ENCODE measurements around the gene PRDM11. TPM values are rescaled to one million over a fixed set of nuclear protein-coding genes. Genes with fewer than 3 reads are reported as not detected.

PRDM11 gene
- total and polyA plus RNA-seq, 4 donors: 0.64 to 6.9 (median 2.8) TPM

- H3K9ac ChIP-seq (ENCODE audit: low read depth in 1 of 2, low read length in 2 of 2): no peak overlapping the region
- no peak overlapping the region for H3K4me3 ChIP-seq (ENCODE audit: low read depth in 1 of 3, low read length in 3 of 3)
- H3K4me1 ChIP-seq (ENCODE audit: control insufficient read depth in 4 of 4, insufficient read depth in 4 of 4, low read length in 3 of 4): no peaks in the 10 kb centered on the region
- no peaks in the 10 kb centered on the region for H3K27me3 ChIP-seq (ENCODE audit: control insufficient read depth in 4 of 4, insufficient read depth in 4 of 4, low read length in 3 of 4)
- H3K9me3 ChIP-seq (ENCODE audit: control insufficient read depth in 4 of 4, low read length in 3 of 4): no peaks in the 10 kb centered on the region
- H3K27ac ChIP-seq (ENCODE audit: low read depth in 1 of 2, low read length in 2 of 2): no peak overlapping the region
- TF ChIP-seq RXRA (IDR thresholded peaks at IDR 0.05) (no peak), FOXA2 (IDR thresholded peaks at IDR 0.05) (no peak), FOXA1 (IDR thresholded peaks at IDR 0.05) (no peak), GABPA (IDR thresholded peaks at IDR 0.05 in 1 of 2, conservative IDR thresholded peaks at IDR 0.05 in 1 of 2) (no peak)
- H3K36me3 ChIP-seq (ENCODE audit: control insufficient read depth in 4 of 4, insufficient read depth in 3 of 4, low read depth in 1 of 4, low read length in 3 of 4): no peaks in the 10 kb centered on the region
- 49% methylated on average over 4 of the region's 4 CpGs for WGBS
- no peak for DNase-seq (ENCODE audit: low spot score)
Observed at GRCh38 chr11:45262900-45263299, 116.5 kb downstream of the PRDM11 start.

- H3K9ac ChIP-seq (ENCODE audit: low read depth in 1 of 2, low read length in 2 of 2): no peak overlapping the region
- no peaks in the 10 kb centered on the region for H3K4me1 ChIP-seq (ENCODE audit: control insufficient read depth in 4 of 4, insufficient read depth in 4 of 4, low read length in 3 of 4)
- no peak overlapping the region for H3K27ac ChIP-seq (ENCODE audit: low read depth in 1 of 2, low read length in 2 of 2)
- H3K36me3 ChIP-seq (ENCODE audit: control insufficient read depth in 4 of 4, insufficient read depth in 3 of 4, low read depth in 1 of 4, low read length in 3 of 4): no peaks in the 10 kb centered on the region
- TF ChIP-seq HNF4G (IDR thresholded peaks at IDR 0.05) (no peak), REST (IDR thresholded peaks at IDR 0.05) (no peak), YY1 (IDR thresholded peaks at IDR 0.05) (no peak), ATF3 (IDR thresholded peaks at IDR 0.05) (no peak), NR2F2 (IDR thresholded peaks at IDR 0.05) (no peak), FOXA2 (IDR thresholded peaks at IDR 0.05) (no peak), SP1 (IDR thresholded peaks at IDR 0.05) (no peak), CTCF (IDR thresholded peaks at IDR 0.05; ENCODE audit: low read depth, low read length, missing input control) (no peak)
- 90% methylated on average over 3 of the region's 3 CpGs for WGBS
- H3K9me3 ChIP-seq (ENCODE audit: control insufficient read depth in 4 of 4, low read length in 3 of 4): no peaks in the 10 kb centered on the region
- peaks cover 0 to 4% (median 0%) of the 10 kb centered on the region in 4 donors for H3K27me3 ChIP-seq (ENCODE audit: control insufficient read depth in 4 of 4, insufficient read depth in 4 of 4, low read length in 3 of 4)
- no peak for DNase-seq (ENCODE audit: low spot score)
- H3K4me3 ChIP-seq (ENCODE audit: low read depth in 1 of 3, low read length in 3 of 3): no peak overlapping the region
Observed at GRCh38 chr11:45263773-45264172, 117.3 kb downstream of the PRDM11 start.

- H3K9ac ChIP-seq (ENCODE audit: low read depth in 1 of 2, low read length in 2 of 2): no peak overlapping the region
- H3K27ac ChIP-seq (ENCODE audit: low read depth in 1 of 2, low read length in 2 of 2): no peak overlapping the region
- H3K4me3 ChIP-seq (ENCODE audit: low read depth in 1 of 3, low read length in 3 of 3): no peak overlapping the region
- no peaks in the 10 kb centered on the region for H3K9me3 ChIP-seq (ENCODE audit: control insufficient read depth in 4 of 4, low read length in 3 of 4)
- DNase-seq (ENCODE audit: low spot score): no peak
- 66% methylated on average over 11 of the region's 11 CpGs for WGBS
- H3K4me1 ChIP-seq (ENCODE audit: control insufficient read depth in 4 of 4, insufficient read depth in 4 of 4, low read length in 3 of 4): no peaks in the 10 kb centered on the region
- peaks cover 0 to 9% (median 0%) of the 10 kb centered on the region in 4 donors for H3K27me3 ChIP-seq (ENCODE audit: control insufficient read depth in 4 of 4, insufficient read depth in 4 of 4, low read length in 3 of 4)
- H3K36me3 ChIP-seq (ENCODE audit: control insufficient read depth in 4 of 4, insufficient read depth in 3 of 4, low read depth in 1 of 4, low read length in 3 of 4): no peaks in the 10 kb centered on the region
- TF ChIP-seq RAD21 (IDR thresholded peaks at IDR 0.05) (no peak), YY1 (IDR thresholded peaks at IDR 0.05) (no peak), REST (IDR thresholded peaks at IDR 0.05) (no peak), NR2F2 (IDR thresholded peaks at IDR 0.05) (no peak), GABPA (IDR thresholded peaks at IDR 0.05 in 1 of 2, conservative IDR thresholded peaks at IDR 0.05 in 1 of 2) (no peak), TAF1 (conservative IDR thresholded peaks at IDR 0.05) (no peak), ZBTB33 (IDR thresholded peaks at IDR 0.05) (no peak), MAX (IDR thresholded peaks at IDR 0.05) (no peak), SP1 (IDR thresholded peaks at IDR 0.05) (no peak), HNF4G (IDR thresholded peaks at IDR 0.05) (no peak), RXRA (IDR thresholded peaks at IDR 0.05) (no peak)
Observed at GRCh38 chr11:45264839-45265515, 118.5 kb downstream of the PRDM11 start.

Measured in liver (tissue), 9 donors.